GM06990 (cell line): ENCODE measurements around the gene MPIG6B.

Source experiments
- DNase-seq: peaks from one replicate; pipeline ENCODE4 v3.0.0-alpha.2; 2011; ENCODE audit not compliant: insufficient read length; ENCODE audit errors: extremely low read depth
- H3K27me3 ChIP-seq: replicated peaks from 2 replicates; pipeline ENCODE4 v1.6.0; 2011; ENCODE audit warnings: low read length; ENCODE audit not compliant: control insufficient read depth, insufficient read depth
- H3K36me3 ChIP-seq: 2 replicates; pipeline ENCODE4 v1.5.1; 2011; ENCODE audit warnings: low read length; ENCODE audit not compliant: control insufficient read depth, insufficient read depth
- H3K4me3 ChIP-seq: replicated peaks from 2 replicates; pipeline ENCODE4 v1.5.1; 2011; ENCODE audit warnings: low read depth, mild to moderate bottlenecking, control low read depth, low read length
- CTCF ChIP-seq: IDR thresholded peaks from 2 replicates; pipeline ENCODE4 v1.5.1; 2011; ENCODE audit warnings: low read length, control low read depth, mild to moderate bottlenecking, inconsistent platforms; ENCODE audit not compliant: insufficient read depth, poor library complexity, severe bottlenecking

MPIG6B gene

GRCh38 chr6:31692886-31693285 is 30.3 kb upstream of the MPIG6B start:
- no peak for DNase-seq
- H3K36me3 ChIP-seq = peaks cover 42% of the 10 kb centered on the region
- H3K27me3 ChIP-seq = no peaks in the 10 kb centered on the region
- TF ChIP-seq CTCF = no peak
- no peak overlapping the region for H3K4me3 ChIP-seq

GRCh38 chr6:31693535-31693934 is 29.6 kb upstream of the MPIG6B start:
- no peak for DNase-seq
- Histone ChIP-seq H3K36me3 (peaks cover 37% of the 10 kb centered on the region), H3K27me3 (no peaks in the 10 kb centered on the region), H3K4me3 (no peak overlapping the region)
- no peak for TF ChIP-seq CTCF

GRCh38 chr6:31697555-31697954 is 25.6 kb upstream of the MPIG6B start:
- no peak for DNase-seq
- H3K27me3 ChIP-seq = no peaks in the 10 kb centered on the region
- peaks cover 12% of the 10 kb centered on the region for H3K36me3 ChIP-seq
- no peak overlapping the region for H3K4me3 ChIP-seq
- no peak for TF ChIP-seq CTCF

DNA sequence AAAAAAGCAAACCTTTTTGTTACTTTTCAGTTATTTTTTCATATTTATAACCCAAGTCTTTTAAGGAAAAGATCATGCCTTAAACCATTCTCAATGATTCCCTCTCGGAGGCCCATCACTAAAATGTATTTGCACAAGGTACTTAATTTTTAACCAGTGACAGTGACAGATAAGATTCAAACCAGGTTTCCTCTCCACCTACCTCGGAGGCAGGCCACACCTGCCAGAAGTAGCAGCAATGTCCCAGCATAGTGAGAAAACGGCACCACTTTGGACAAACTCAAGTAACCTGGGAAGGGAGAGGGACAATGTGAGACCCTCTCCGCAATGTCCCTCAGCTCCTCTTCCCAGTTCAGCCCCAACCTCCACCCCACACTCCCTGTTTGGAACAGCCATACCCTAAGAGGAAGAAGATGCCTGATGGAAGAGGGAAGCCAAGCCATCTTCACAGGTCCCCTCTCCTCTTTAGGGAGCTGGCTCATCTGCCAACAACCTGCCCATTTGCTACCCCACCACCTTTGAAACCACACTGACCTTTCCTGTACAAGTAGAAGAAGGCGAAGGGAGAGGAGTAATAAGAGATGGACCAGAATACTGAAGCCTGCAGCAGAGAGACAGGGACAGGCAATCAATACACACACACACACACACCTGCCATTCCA is 22.3 kb upstream of the MPIG6B start:
- no peaks in the 10 kb centered on the region for H3K27me3 ChIP-seq
- TF ChIP-seq CTCF = no peak
- no peak overlapping the region for H3K4me3 ChIP-seq
- no peak for DNase-seq
- peaks cover 5% of the 10 kb centered on the region for H3K36me3 ChIP-seq

- no peaks in the 10 kb centered on the region for H3K27me3 ChIP-seq
- H3K36me3 ChIP-seq = peaks cover 2% of the 10 kb centered on the region
- DNase-seq = no peak
- H3K4me3 ChIP-seq = peak overlapping the region; percentile 94
- no peak for TF ChIP-seq CTCF
These were observed 21.3 kb upstream of the MPIG6B start for GRCh38 chr6:31701666-31702404.

- H3K27me3 ChIP-seq = no peaks in the 10 kb centered on the region
- peak overlapping the region; percentile 94 for H3K4me3 ChIP-seq
- TF ChIP-seq CTCF = no peak
- DNase-seq = no peak
- peaks cover 1% of the 10 kb centered on the region for H3K36me3 ChIP-seq
These were observed 20.8 kb upstream of the MPIG6B start for GRCh38 chr6:31702405-31702818.
